GM21619 (cell line): ENCODE measurements around the gene SIX3.

ENCODE experiments used
- ATAC-seq: cut with Tn5 transposase; IDR thresholded peaks from one replicate; pipeline ENCODE4 v1.9.1; 2021; ENCODE audit not compliant: unreplicated experiment

SIX3 gene

DNA sequence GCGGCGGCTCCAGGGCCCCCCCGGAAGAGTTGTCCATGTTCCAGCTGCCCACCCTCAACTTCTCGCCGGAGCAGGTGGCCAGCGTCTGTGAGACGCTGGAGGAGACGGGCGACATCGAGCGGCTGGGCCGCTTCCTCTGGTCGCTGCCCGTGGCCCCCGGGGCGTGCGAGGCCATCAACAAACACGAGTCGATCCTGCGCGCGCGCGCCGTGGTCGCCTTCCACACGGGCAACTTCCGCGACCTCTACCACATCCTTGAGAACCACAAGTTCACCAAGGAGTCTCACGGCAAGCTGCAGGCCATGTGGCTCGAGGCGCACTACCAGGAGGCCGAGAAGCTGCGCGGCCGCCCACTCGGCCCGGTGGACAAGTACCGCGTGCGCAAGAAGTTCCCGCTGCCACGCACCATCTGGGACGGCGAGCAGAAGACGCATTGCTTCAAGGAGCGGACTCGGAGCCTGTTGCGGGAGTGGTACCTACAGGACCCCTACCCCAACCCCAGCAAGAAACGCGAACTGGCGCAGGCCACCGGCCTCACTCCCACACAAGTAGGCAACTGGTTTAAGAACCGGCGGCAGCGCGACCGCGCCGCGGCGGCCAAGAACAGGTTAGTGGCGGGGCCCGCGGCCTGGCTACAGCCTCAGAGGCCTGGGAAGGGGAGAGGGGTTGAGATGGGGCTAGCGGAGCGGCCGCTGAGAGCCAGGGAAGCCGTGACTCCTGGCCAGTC is 965 bp downstream of the SIX3 start:
- no peak for ATAC-seq

GRCh38 chr2:44943031-44943692 is 1.7 kb downstream of the SIX3 start:
- ATAC-seq: no peak

DNA sequence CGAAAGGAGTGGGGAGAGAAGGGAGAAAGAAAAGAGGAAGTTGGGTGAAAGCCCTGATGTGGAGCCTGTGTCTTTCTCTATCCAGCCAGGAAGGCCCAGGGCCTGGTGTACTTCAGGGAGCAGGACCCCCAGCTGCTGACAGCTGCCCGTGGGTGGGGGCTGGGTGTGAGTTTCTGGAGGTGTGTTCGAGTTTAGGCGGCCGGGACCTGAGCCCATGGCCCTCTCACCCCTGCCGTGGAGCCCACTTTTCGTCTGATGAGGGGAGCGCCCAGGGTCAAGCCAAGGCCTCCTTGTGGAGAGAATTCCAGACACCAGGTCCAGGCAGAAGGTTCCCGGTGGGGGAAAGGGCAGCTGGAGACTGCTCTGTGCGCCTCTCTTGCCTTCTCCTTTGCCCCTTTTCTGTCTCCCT is 2.2 kb downstream of the SIX3 start:
- no peak for ATAC-seq

GRCh38 chr2:44944102-44944951 is 2.8 kb downstream of the SIX3 start:
- ATAC-seq: no peak

DNA sequence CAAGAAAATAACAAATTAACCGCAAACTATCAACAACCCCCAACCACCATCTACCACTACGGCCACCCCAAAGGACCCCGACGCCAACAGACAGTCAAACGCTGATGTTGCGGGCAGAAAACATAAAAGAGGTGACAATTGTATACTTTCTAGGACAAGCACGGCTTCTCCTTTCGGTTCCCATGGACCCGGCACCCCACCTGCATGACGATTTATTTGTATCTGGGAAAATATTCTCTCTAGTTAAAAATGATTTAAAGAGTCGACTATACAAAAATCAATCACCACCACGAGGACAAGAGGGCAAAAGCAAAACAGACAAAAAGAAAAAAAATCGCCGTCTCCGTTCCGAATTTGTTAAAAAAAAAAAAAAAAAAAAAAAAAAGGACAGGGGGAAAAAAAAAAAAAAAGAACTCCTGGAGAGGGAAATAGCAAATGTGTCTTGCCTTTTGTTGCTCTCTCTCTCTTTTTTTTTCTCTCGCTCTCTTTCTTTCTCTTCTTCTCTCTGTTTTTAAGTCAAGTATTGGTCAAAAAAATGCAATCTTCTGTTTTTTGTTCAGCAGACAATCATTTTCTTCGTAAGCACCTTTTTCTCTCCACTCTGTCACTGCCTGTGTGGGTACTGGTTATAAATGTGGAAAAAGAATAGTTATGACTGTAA is 3.6 kb downstream of the SIX3 start:
- no peak for ATAC-seq

DNA sequence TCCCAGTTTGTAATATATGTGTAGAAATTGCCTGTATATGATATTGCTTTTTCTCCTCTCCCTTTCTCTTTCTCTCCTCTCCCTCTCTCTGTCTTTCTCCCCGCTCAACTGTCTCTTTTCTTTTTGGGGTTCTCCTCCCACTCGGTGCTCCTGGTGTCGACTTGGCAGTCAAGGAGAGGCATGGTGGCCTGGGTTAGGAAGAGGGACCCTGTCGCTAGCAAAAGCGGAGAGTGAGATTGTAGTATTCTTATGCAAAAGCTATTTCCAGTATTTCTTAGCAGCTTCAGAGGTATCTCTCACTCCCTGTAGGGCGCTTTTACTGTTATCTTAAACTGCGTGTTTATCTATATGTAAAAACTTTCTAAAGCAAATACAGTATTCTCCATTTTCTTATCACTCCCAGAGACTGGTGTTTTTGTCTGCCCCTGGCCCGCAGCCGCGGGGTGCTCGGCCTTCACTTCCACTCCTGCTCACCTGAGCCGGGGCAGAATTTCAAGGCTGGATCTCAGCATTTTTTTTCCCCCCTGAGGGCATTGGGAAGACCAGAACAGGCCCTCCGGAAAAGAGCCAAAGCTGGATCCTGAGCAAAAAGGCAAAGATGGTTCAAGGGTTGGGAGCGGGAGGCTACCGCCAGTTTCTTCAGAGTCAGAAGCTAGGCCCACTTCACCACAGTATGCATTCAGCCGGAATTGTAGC is 4.3 kb downstream of the SIX3 start:
- ATAC-seq: no peak

- no peak for ATAC-seq
These were observed 5.0 kb downstream of the SIX3 start for GRCh38 chr2:44946372-44947027.

DNA sequence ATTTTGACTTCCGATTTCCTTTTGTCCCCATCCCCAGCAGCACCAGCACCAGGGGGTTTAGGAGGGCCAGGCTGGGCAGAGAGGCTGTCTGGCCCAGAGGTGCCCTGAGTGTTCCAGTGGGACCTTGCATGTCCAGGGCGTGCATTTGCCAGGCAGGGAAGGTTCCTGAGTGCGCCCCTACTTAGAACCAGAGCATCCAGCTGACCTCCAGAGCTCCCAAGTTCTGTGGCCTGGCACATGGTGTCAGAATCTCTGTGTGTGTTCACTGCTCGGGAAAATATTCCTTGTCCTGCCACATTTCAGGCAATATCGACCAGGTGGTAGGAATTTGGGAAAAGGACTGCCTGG is 5.5 kb downstream of the SIX3 start:
- no peak for ATAC-seq

DNA sequence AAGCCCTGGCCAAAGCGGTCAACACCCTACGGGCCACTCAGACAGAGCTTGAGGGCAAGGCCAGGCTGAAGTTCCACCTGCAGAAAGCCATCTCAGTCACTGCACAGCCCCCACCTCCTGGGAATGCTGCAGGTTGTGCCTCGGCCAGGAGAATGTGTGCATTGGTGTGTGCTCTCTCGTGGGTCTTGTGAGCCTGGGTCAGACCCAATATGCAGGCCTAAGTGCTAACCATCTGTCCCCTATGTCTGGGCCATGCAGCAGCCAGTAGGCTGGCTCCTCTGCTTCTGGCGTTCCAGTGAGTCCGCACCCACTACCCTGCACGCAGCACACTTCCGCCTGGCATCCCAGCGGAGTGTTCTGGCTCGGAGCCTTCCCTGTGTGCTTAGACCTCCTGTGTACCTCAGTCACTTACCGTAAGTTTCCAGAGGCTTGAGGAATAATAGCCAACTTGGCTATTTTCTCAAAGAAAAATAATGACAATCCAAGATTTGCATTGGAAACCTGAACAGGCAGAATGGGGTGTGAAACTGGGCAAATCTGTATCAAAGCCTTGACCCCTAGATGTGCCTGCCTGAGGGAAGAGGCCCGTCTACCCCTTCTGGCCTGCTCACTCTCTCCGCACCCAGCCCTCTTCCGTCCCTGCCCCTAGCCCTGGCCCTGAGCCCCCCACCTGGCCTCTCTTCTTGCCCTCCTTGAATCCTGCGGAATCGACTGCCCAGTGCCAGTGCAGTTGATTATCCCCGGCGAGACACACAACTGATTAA is 7.2 kb downstream of the SIX3 start:
- no peak for ATAC-seq

DNA sequence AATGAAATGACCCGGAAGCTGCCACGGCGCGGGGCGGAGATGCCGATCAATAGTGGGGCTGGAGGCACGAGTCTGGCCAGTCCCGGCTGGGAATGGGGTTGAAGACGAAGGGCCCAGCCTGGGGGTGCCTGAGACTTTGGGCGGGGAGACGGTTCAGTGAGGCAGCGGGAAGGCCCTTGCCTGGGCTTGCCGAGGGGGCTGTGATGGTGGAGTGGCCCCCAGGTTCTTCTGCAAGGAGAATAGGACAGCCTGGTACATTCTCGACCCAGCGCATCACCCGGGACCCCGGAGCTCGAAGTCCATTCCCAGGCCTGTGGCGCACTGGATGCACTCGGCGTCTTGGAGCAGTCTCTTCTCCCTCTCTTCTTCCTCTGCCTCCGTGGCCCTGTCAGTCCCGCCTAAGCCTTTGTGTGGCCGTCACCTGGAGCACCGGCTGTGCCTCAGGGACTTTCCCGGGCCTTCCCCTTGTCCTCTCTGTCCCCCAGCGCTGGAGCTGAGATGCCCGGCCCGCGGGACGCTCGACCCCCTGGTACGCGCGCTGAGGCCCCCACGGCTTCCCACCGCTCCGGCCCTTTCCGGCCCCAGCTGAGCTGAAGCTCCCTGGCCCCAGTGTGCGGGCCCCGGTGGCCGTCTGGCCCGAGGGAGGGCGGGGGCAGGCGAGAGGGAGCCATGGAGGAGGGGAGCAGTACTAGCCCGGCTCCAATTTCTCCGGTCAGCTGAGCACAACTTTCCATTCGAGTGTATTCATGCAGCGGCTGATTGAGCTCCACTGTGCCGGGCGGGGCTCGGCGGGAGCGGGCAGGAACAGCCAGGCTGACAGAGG is 8.0 kb downstream of the SIX3 start:
- no peak for ATAC-seq

GRCh38 chr2:44950646-44951045 is 9.1 kb downstream of the SIX3 start:
- ATAC-seq: no peak

GRCh38 chr2:44951124-44951523 is 9.6 kb downstream of the SIX3 start:
- ATAC-seq: no peak

- ATAC-seq: no peak
These were observed 10.2 kb downstream of the SIX3 start for GRCh38 chr2:44951714-44952113.

DNA sequence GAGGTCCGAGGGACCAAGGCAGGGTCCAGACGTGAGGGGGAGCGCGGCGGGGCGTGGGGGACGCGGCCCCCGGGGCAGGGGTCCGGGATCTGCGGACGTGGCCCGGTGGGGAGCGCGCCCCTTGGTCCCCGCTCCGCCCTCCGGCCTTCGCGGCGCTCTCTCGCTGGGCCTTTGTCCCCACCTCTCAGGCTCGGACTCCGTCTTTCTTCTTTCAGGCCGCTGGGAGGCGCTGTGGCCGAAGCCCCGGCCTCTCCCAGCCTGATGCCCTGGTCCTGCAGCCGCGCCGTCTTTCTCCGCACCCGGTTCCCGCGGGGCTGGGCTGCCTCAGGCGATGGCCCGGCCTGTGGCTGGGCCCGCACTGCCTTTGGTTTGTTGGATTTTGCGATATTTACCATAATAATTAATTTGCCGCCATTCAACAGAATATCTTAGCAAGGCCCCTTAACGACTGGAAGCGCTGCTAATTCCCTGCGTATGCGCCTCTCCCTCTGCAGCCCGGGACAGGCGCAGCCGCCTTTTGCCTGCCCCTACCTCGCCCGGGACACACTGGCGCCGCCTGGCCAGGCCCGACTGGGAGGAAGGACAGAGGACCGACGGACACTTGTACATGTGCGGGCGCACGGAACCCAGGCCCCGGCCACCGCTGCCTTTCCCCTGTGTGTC is 10.8 kb downstream of the SIX3 start:
- ATAC-seq: peak; percentile 51

- no peak for ATAC-seq
These were observed 11.4 kb downstream of the SIX3 start for GRCh38 chr2:44952806-44953498.

DNA sequence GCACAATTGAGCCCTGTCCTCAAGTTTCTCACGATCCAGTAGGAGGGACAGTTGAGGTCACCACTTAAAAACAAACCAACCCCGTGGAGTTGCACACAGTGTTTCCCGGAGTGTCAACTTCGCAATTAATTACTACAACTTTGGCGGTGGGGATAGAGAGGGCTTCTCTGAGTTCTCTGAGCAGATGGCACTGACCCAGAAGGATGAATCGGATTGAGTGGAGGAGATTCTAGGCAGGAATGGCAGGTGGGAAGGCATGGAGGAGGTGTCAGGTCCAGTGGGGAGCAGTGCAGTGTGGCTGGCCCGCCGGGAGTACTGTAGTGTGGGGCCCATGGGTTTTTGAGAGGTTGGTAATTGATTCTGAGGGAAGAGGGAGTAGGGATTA is 12.0 kb downstream of the SIX3 start:
- ATAC-seq: no peak

DNA sequence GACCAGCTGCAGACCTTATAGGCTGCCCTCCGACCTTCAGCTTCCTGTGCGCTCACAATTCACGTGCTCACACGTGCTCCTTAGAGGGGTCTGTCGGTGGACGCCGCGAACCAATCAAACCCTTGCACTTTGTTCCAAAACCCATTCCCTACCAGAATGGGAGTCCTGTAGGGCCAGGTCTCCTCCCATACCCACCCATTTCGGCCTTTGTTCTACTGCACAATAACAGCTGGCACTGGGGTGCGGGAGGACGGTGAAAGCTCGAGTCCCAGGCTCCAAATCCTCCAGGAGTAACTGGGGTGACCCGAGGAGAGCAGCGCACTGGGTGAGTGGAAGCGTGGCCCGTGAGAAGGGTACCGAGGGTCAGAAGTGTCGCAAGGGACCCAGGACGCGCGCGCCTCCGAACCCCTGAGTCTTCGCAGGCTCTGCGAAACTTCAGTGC is 13.0 kb downstream of the SIX3 start:
- ATAC-seq: no peak
